KMS-11 (cell line): ENCODE results near the gene RPS17.
"Not testable (repeated sequence)": the region's sequence is repeated elsewhere in the genome, so short reads cannot be mapped to it uniquely, and the experiment has no call there.

Experiments used
- H2AFZ ChIP-seq: fragments of 200-600 bp; sonication (generic); 2 replicates; pipeline ENCODE4 v1.6.1; 2016; ENCODE audit warnings: antibody characterized with exemption, mixed run types, low read depth
- H3K27ac ChIP-seq: fragments of 200-600 bp; sonication (generic); 2 replicates; pipeline ENCODE4 v1.6.1; 2016; ENCODE audit warnings: mild to moderate bottlenecking, mixed run types
- H3K27me3 ChIP-seq: fragments of 200-600 bp; sonication (generic); 2 replicates; pipeline ENCODE4 v1.6.1; 2017; ENCODE audit warnings: mild to moderate bottlenecking, low read depth, mixed run types, moderate library complexity; ENCODE audit not compliant: insufficient read depth
- H3K36me3 ChIP-seq: fragments of 200-600 bp; sonication (generic); 2 replicates; pipeline ENCODE4 v1.6.1; 2017; ENCODE audit warnings: mild to moderate bottlenecking, mixed run types; ENCODE audit not compliant: insufficient read depth
- H3K4me1 ChIP-seq: fragments of 200-600 bp; sonication (generic); 2 replicates; pipeline ENCODE4 v1.6.1; 2016; ENCODE audit warnings: mild to moderate bottlenecking, low read depth, mixed run types; ENCODE audit not compliant: poor library complexity, severe bottlenecking
- H3K4me2 ChIP-seq: fragments of 200-600 bp; sonication (generic); 2 replicates; pipeline ENCODE4 v1.7.0; 2016; ENCODE audit warnings: mild to moderate bottlenecking, mixed run types
- H3K4me3 ChIP-seq: fragments of 200-600 bp; sonication (generic); IDR thresholded peaks from 2 replicates; pipeline ENCODE4 v1.6.1; 2017; ENCODE audit warnings: low read depth, low read length, mixed read lengths; ENCODE audit not compliant: insufficient read depth
- H3K79me2 ChIP-seq: fragments of 200-600 bp; sonication (generic); 2 replicates; pipeline ENCODE4 v1.6.1; 2016; ENCODE audit warnings: low read depth, mixed run types; ENCODE audit not compliant: insufficient read depth
- H3K9ac ChIP-seq: fragments of 200-600 bp; sonication (generic); 2 replicates; pipeline ENCODE4 v1.6.1; 2016; ENCODE audit warnings: mild to moderate bottlenecking, mixed run types
- H4K20me1 ChIP-seq: fragments of 200-600 bp; sonication (generic); 2 replicates; pipeline ENCODE4 v1.6.1; 2016; ENCODE audit warnings: mild to moderate bottlenecking, mixed run types; ENCODE audit not compliant: insufficient read depth

The RPS17 gene

GRCh38 chr15:82500772-82501171 is 39.5 kb downstream of the RPS17 start:
- H3K36me3 ChIP-seq, H3K4me1 ChIP-seq, H3K4me2 ChIP-seq, H2AFZ ChIP-seq, H3K79me2 ChIP-seq, H4K20me1 ChIP-seq, H3K9ac ChIP-seq, H3K4me3 ChIP-seq, H3K27ac ChIP-seq, H3K27me3 ChIP-seq: not testable (repeated sequence)

GRCh38 chr15:82497978-82498377 is 42.3 kb downstream of the RPS17 start:
- H3K36me3 ChIP-seq, H4K20me1 ChIP-seq, H3K27me3 ChIP-seq, H3K4me2 ChIP-seq, H3K4me1 ChIP-seq, H3K27ac ChIP-seq, H3K4me3 ChIP-seq, H3K9ac ChIP-seq, H2AFZ ChIP-seq, H3K79me2 ChIP-seq: not testable (repeated sequence)

GRCh38 chr15:82488250-82488649 is 52.0 kb downstream of the RPS17 start:
- H3K9ac ChIP-seq, H3K27ac ChIP-seq, H3K4me2 ChIP-seq, H4K20me1 ChIP-seq, H3K36me3 ChIP-seq, H3K27me3 ChIP-seq, H2AFZ ChIP-seq, H3K79me2 ChIP-seq, H3K4me1 ChIP-seq, H3K4me3 ChIP-seq: not testable (repeated sequence)

GRCh38 chr15:82487045-82487444 is 53.2 kb downstream of the RPS17 start:
- not testable (repeated sequence) for H3K4me2 ChIP-seq, H3K27me3 ChIP-seq, H4K20me1 ChIP-seq, H2AFZ ChIP-seq, H3K9ac ChIP-seq, H3K27ac ChIP-seq, H3K4me3 ChIP-seq, H3K79me2 ChIP-seq, H3K36me3 ChIP-seq, H3K4me1 ChIP-seq
